T-helper 9 cell (primary cell): Measurements from ENCODE around the gene TSPAN18.

Source experiments
- DNase-seq: peaks from one replicate; pipeline ENCODE4 v3.0.0-alpha.2; 2020

The TSPAN18 gene

GRCh38 chr11:44799012-44799411, 72.2 kb downstream of the TSPAN18 start:
- DNase-seq = no peak

GRCh38 chr11:44802347-44802746, 75.6 kb downstream of the TSPAN18 start:
- DNase-seq = no peak

GRCh38 chr11:44803009-44803408, 76.2 kb downstream of the TSPAN18 start:
- DNase-seq = no peak

- DNase-seq = no peak
These were observed 78.0 kb downstream of the TSPAN18 start for GRCh38 chr11:44804449-44805437.

- no peak for DNase-seq
These were observed 78.8 kb downstream of the TSPAN18 start for GRCh38 chr11:44805596-44805995.

- DNase-seq = no peak
These were observed 81.4 kb downstream of the TSPAN18 start for GRCh38 chr11:44808053-44808753.

- no peak for DNase-seq
These were observed 82.5 kb downstream of the TSPAN18 start for GRCh38 chr11:44809283-44809682.

GRCh38 chr11:44811841-44812448, 85.2 kb downstream of the TSPAN18 start:
- DNase-seq = no peak

GRCh38 chr11:44812971-44813370, 86.2 kb downstream of the TSPAN18 start:
- no peak for DNase-seq

GRCh38 chr11:44813401-44813800, 86.6 kb downstream of the TSPAN18 start:
- DNase-seq = no peak

GRCh38 chr11:44814881-44815592, 88.3 kb downstream of the TSPAN18 start:
- DNase-seq = no peak

- no peak for DNase-seq
These were observed 89.2 kb downstream of the TSPAN18 start for GRCh38 chr11:44815917-44816456.

- no peak for DNase-seq
These were observed 90.0 kb downstream of the TSPAN18 start for GRCh38 chr11:44816761-44817160.

GRCh38 chr11:44817207-44817949, 90.6 kb downstream of the TSPAN18 start:
- DNase-seq = no peak

GRCh38 chr11:44818110-44818509, 91.3 kb downstream of the TSPAN18 start:
- no peak for DNase-seq

GRCh38 chr11:44819346-44819745, 92.6 kb downstream of the TSPAN18 start:
- DNase-seq = no peak

GRCh38 chr11:44822369-44822768, 95.6 kb downstream of the TSPAN18 start:
- DNase-seq = no peak

GRCh38 chr11:44823006-44823405, 96.2 kb downstream of the TSPAN18 start:
- DNase-seq = no peak

GRCh38 chr11:44823868-44824267, 97.1 kb downstream of the TSPAN18 start:
- DNase-seq = no peak

GRCh38 chr11:44824300-44824704, 97.5 kb downstream of the TSPAN18 start:
- DNase-seq = no peak

- DNase-seq = no peak
These were observed 98.5 kb downstream of the TSPAN18 start for GRCh38 chr11:44825058-44825785.
